IMR-90 (cell line): ENCODE data around the gene OR5F1. TPM values are rescaled to one million over a fixed set of nuclear protein-coding genes. Genes with fewer than 3 reads are reported as not detected.

Experiments used
- ATAC-seq: fragments of 200-7000 bp; cut with Tn5 transposase; 2 replicates; pipeline ENCODE4 v1.9.1; 2020; ENCODE audit warnings: low read depth, mild to moderate bottlenecking, moderate library complexity
- BruUV-seq: library from RNA; stranded (reverse); fragments of 400-500 nt; replicated peaks from 2 replicates; lab custom pipeline; 2021; lab: Mats Ljungman, UMichigan
- CTCF ChIA-PET: fragments of 300-600 bp; formaldehyde crosslinking; extraction: SDS; loops from one replicate; lab custom pipeline; 2021; ENCODE audit warnings: antibody characterized with exemption; lab: Yijun Ruan, JAX
- POLR2A ChIA-PET: fragments of 300-600 bp; sonication (Branson Sonifier 250); formaldehyde crosslinking; loops from one replicate; lab custom pipeline; 2022; ENCODE audit warnings: antibody characterized with exemption; ENCODE audit not compliant: unreplicated experiment; lab: Charles Lee
- DNase-seq: peaks from one replicate; pipeline ENCODE4 v3.0.0; 2013
- H2AFZ ChIP-seq: replicated peaks from 2 replicates; pipeline ENCODE3; 2013; ENCODE audit warnings: low read length, mild to moderate bottlenecking; ENCODE audit not compliant: poor library complexity
- H2AK5ac ChIP-seq: 2 replicates; pipeline ENCODE4 v1.6.1; 2013; ENCODE audit warnings: low read depth, low read length, inconsistent platforms
- H2AK9ac ChIP-seq: replicated peaks from 2 replicates; pipeline ENCODE3; 2013; ENCODE audit warnings: mild to moderate bottlenecking, low read depth, low read length, moderate library complexity; ENCODE audit not compliant: poor library complexity
- H2BK120ac ChIP-seq: 2 replicates; pipeline ENCODE4 v1.6.1; 2013; ENCODE audit warnings: low read depth, low read length, inconsistent platforms
- H2BK15ac ChIP-seq: 3 replicates; pipeline ENCODE4 v1.6.1; 2013; ENCODE audit warnings: low read depth, low read length, inconsistent platforms
- H2BK20ac ChIP-seq: 2 replicates; pipeline ENCODE4 v1.6.1; 2013; ENCODE audit warnings: low read depth, mild to moderate bottlenecking, inconsistent platforms, low read length, moderate library complexity
- H2BK5ac ChIP-seq: 2 replicates; pipeline ENCODE4 v1.6.1; 2013; ENCODE audit warnings: mild to moderate bottlenecking, low read depth, low read length, inconsistent platforms; ENCODE audit not compliant: poor library complexity, severe bottlenecking
- H3K14ac ChIP-seq: replicated peaks from 2 replicates; pipeline ENCODE4 v1.6.1; 2013; ENCODE audit warnings: low read depth, low read length, inconsistent platforms
- H3K18ac ChIP-seq: 2 replicates; pipeline ENCODE4 v1.6.1; 2013; ENCODE audit warnings: low read depth, low read length, control low read depth
- H3K23ac ChIP-seq: 2 replicates; pipeline ENCODE4 v1.6.1; 2013; ENCODE audit warnings: low read depth, low read length, inconsistent platforms
- H3K27ac ChIP-seq: 2 replicates; pipeline ENCODE4 v1.5.1; 2013; ENCODE audit warnings: mild to moderate bottlenecking, control low read depth, low read length; ENCODE audit not compliant: insufficient read depth
- H3K27me3 ChIP-seq: 2 replicates; pipeline ENCODE4 v1.6.1; 2013; ENCODE audit warnings: low read length; ENCODE audit not compliant: control insufficient read depth, insufficient read depth
- H3K36me3 ChIP-seq: 2 replicates; pipeline ENCODE4 v1.6.1; 2013; ENCODE audit warnings: low read length, mixed read lengths; ENCODE audit not compliant: control insufficient read depth, insufficient read depth
- H3K4ac ChIP-seq: 2 replicates; pipeline ENCODE4 v1.6.1; 2013; ENCODE audit warnings: low read depth, low read length, inconsistent platforms
- H3K4me1 ChIP-seq: 2 replicates; pipeline ENCODE4 v1.6.1; 2013; ENCODE audit warnings: low read length, mixed read lengths; ENCODE audit not compliant: control insufficient read depth, insufficient read depth
- H3K4me2 ChIP-seq: 2 replicates; pipeline ENCODE4 v1.6.1; 2013; ENCODE audit warnings: low read depth, mild to moderate bottlenecking, control low read depth, low read length, moderate library complexity
- H3K4me3 ChIP-seq: 2 replicates; pipeline ENCODE4 v1.5.1; 2013; ENCODE audit warnings: low read depth, mild to moderate bottlenecking, control low read depth, low read length, moderate library complexity; ENCODE audit not compliant: insufficient read depth
- H3K56ac ChIP-seq: 2 replicates; pipeline ENCODE4 v1.6.1; 2013; ENCODE audit warnings: low read length, inconsistent platforms; ENCODE audit not compliant: insufficient read depth; ENCODE audit errors: extremely low read depth
- H3K79me1 ChIP-seq, 2 experiments: 2 replicates each; pipeline ENCODE4 v1.6.1; 2013; ENCODE audit warnings: low read length in 2 of 2, inconsistent platforms in 1 of 2, low read depth in 1 of 2
- H3K9ac ChIP-seq: 2 replicates; pipeline ENCODE4 v1.6.1; 2013; ENCODE audit warnings: low read depth, low read length, control low read depth
- H3K9me1 ChIP-seq: 2 replicates; pipeline ENCODE4 v1.6.1; 2013; ENCODE audit warnings: low read length, inconsistent platforms; ENCODE audit not compliant: insufficient read depth
- H3K9me3 ChIP-seq: 2 replicates; pipeline ENCODE4 v1.6.1; 2013; ENCODE audit warnings: low read length; ENCODE audit not compliant: control insufficient read depth, insufficient read depth
- H4K20me1 ChIP-seq: 2 replicates; pipeline ENCODE4 v1.6.1; 2013; ENCODE audit warnings: low read length, inconsistent platforms; ENCODE audit not compliant: insufficient read depth
- H4K5ac ChIP-seq: 2 replicates; pipeline ENCODE4 v1.6.1; 2013; ENCODE audit warnings: mild to moderate bottlenecking, low read depth, low read length, control low read depth
- H4K8ac ChIP-seq, 2 experiments: 2 replicates each; pipeline ENCODE4 v1.6.1; 2013; ENCODE audit warnings: low read depth in 2 of 2, low read length in 2 of 2, control low read depth in 1 of 2, inconsistent platforms in 1 of 2
- H4K91ac ChIP-seq: 2 replicates; pipeline ENCODE4 v1.6.1; 2013; ENCODE audit warnings: low read depth, low read length, inconsistent platforms; ENCODE audit not compliant: insufficient read depth
- BHLHE40 ChIP-seq: fragments of 150-350 bp; IDR thresholded peaks from 2 replicates; pipeline ENCODE4 v1.6.1; 2016; ENCODE audit warnings: mild to moderate bottlenecking, low read depth, low read length
- CHD1 ChIP-seq: IDR thresholded peaks from 2 replicates; pipeline ENCODE4 v1.6.1; 2012; ENCODE audit warnings: low read depth, low read length, improper control_type of control experiment
- MAFK ChIP-seq: IDR thresholded peaks from 2 replicates; pipeline ENCODE4 v1.6.1; 2012; ENCODE audit warnings: low read depth, low read length, improper control_type of control experiment
- NFE2L2 ChIP-seq: fragments of 150-350 bp; IDR thresholded peaks from 2 replicates; pipeline ENCODE4 v1.6.1; 2016; ENCODE audit warnings: low read depth, mild to moderate bottlenecking, low read length
- POLR2A ChIP-seq: IDR thresholded peaks from 2 replicates; pipeline ENCODE4 v1.6.1; 2012; ENCODE audit warnings: mild to moderate bottlenecking, low read depth, low read length
- RAD21 ChIP-seq: IDR thresholded peaks from 2 replicates; pipeline ENCODE4 v1.6.1; 2012; ENCODE audit warnings: low read length, improper control_type of control experiment
- RCOR1 ChIP-seq: IDR thresholded peaks from 2 replicates; pipeline ENCODE4 v1.6.1; 2012; ENCODE audit warnings: mild to moderate bottlenecking, low read length, improper control_type of control experiment; ENCODE audit not compliant: insufficient replicate concordance
- RFX5 ChIP-seq: IDR thresholded peaks from 2 replicates; pipeline ENCODE4 v1.8.0; 2012; ENCODE audit warnings: low read depth, mild to moderate bottlenecking, low read length, moderate library complexity
- SMC3 ChIP-seq: fragments of 150-350 bp; IDR thresholded peaks from 2 replicates; pipeline ENCODE4 v1.6.1; 2016; ENCODE audit warnings: low read depth, mild to moderate bottlenecking, antibody characterized with exemption, low read length, moderate library complexity
- WGBS, 2 experiments: methylation state at CpG; one replicate each; pipeline versions ENCODE4 v1.1.5 to v1.1.7; 2013; ENCODE audit warnings: missing lambda C conversion rate in 2 of 2; ENCODE audit not compliant: insufficient read length in 1 of 2; ENCODE audit errors: extremely low coverage in 2 of 2; 5-methylcytosine and 5-hydroxymethylcytosine counted together
- dilution Hi-C: fragments of 300-500 bp; cut with HindIII; formaldehyde crosslinking; loops from one replicate; pipeline ENCODE4 v1.14.3; 2018; ENCODE audit warnings: low sequenced_read_pairs; ENCODE audit not compliant: unreplicated experiment
- in situ Hi-C: fragments of 300-500 bp; cut with MboI; formaldehyde crosslinking; loops from 3 replicates; pipeline ENCODE4 v1.14.3; 2019; ENCODE audit warnings: low sequenced_read_pairs, inconsistent platforms, mixed read lengths
- intact Hi-C: fragments of 100-400 bp; cut with micrococcal nuclease; formaldehyde crosslinking; loops from 2 replicates; pipeline ENCODE4 v1.10.0; 2022
- polyA plus RNA-seq, 3 experiments: library from polyadenylated mRNA; depleted of rRNA; stranded (reverse); fragments of >200 nt; gene quantifications; 2 replicates each; pipeline ENCODE4 v1.2.3, GENCODE V29; 2012; ENCODE audit warnings: low replicate concordance in 1 of 3
- total RNA-seq: library from RNA; depleted of rRNA; stranded (reverse); fragments of >200 nt; gene quantifications from 2 replicates; pipeline ENCODE4 v1.2.3, GENCODE V29; 2012
- TF ChIP-seq, protein P1 (sequence below): conservative IDR thresholded peaks from 2 replicates; pipeline ENCODE4 v1.5.1; 2012; ENCODE audit warnings: mild to moderate bottlenecking, low read depth, low read length, improper control_type of control experiment
- TF ChIP-seq, protein P2 (sequence below): fragments of 150-350 bp; IDR thresholded peaks from 2 replicates; pipeline ENCODE4 v1.6.1; 2016; ENCODE audit warnings: low read depth, mild to moderate bottlenecking, low read length, moderate library complexity, borderline replicate concordance

OR5F1 gene
- total and polyA plus RNA-seq, 2 of the 4 experiments (the other 2 are of a cell fraction): not detected

DNA sequence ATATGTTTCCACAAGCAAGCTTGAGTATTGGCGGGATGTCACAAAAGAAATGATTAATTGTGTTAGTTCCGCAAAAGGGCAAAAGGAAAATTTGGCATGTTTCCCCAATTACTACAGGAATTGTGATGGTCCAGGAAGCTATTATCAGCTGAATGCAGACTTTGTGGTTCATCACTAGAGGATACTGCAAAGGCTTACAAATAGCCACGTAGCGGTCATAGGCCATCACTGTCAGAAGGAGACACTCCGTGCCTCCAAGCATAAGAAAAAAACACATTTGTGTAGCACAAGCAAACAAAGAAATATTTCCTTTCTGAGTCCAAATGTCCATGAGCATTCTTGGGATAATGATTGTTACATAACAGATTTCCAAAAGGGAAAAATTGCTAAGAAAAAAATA is 26.5 kb downstream of the OR5F1 start:
- no peak overlapping the region for H3K9ac ChIP-seq
- no peaks in the 10 kb centered on the region for H4K20me1 ChIP-seq
- H2BK5ac ChIP-seq: no peak overlapping the region
- no peak overlapping the region for H2AK9ac ChIP-seq
- no peaks in the 10 kb centered on the region for H3K4me1 ChIP-seq
- no CpG with 5 or more reads among the region's 5 CpGs for WGBS, 2 experiments
- no peak overlapping the region for H2AK5ac ChIP-seq
- H4K91ac ChIP-seq: no peak overlapping the region
- H3K4ac ChIP-seq: no peak overlapping the region
- no peak for DNase-seq
- no peaks in the 10 kb centered on the region for H3K79me1 ChIP-seq
- CTCF ChIA-PET: no interaction called here
- ATAC-seq: no peak
- POLR2A ChIA-PET: no interaction called here
- H3K27ac ChIP-seq: no peak overlapping the region
- H3K56ac ChIP-seq: no peak overlapping the region
- no peaks in the 10 kb centered on the region for H3K9me1 ChIP-seq
- H2AFZ ChIP-seq: no peak overlapping the region
- dilution Hi-C loops: no loop called here
- H2BK120ac ChIP-seq: no peak overlapping the region
- no peak overlapping the region for H2BK20ac ChIP-seq
- no peak overlapping the region for H4K8ac ChIP-seq
- BruUV-seq: no TSS peak
- H3K36me3 ChIP-seq: no peaks in the 10 kb centered on the region
- H3K9me3 ChIP-seq: peaks cover 5% of the 10 kb centered on the region; the same call in 1 of the 2 replicates
- TF ChIP-seq, protein P1, sequence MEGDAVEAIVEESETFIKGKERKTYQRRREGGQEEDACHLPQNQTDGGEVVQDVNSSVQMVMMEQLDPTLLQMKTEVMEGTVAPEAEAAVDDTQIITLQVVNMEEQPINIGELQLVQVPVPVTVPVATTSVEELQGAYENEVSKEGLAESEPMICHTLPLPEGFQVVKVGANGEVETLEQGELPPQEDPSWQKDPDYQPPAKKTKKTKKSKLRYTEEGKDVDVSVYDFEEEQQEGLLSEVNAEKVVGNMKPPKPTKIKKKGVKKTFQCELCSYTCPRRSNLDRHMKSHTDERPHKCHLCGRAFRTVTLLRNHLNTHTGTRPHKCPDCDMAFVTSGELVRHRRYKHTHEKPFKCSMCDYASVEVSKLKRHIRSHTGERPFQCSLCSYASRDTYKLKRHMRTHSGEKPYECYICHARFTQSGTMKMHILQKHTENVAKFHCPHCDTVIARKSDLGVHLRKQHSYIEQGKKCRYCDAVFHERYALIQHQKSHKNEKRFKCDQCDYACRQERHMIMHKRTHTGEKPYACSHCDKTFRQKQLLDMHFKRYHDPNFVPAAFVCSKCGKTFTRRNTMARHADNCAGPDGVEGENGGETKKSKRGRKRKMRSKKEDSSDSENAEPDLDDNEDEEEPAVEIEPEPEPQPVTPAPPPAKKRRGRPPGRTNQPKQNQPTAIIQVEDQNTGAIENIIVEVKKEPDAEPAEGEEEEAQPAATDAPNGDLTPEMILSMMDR: no peak
- TF ChIP-seq NFE2L2: no peak
- no peak for TF ChIP-seq RCOR1
- no peak for TF ChIP-seq CHD1
- no peak for TF ChIP-seq SMC3
- TF ChIP-seq, protein P2, sequence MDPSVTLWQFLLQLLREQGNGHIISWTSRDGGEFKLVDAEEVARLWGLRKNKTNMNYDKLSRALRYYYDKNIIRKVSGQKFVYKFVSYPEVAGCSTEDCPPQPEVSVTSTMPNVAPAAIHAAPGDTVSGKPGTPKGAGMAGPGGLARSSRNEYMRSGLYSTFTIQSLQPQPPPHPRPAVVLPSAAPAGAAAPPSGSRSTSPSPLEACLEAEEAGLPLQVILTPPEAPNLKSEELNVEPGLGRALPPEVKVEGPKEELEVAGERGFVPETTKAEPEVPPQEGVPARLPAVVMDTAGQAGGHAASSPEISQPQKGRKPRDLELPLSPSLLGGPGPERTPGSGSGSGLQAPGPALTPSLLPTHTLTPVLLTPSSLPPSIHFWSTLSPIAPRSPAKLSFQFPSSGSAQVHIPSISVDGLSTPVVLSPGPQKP: no peak
- TF ChIP-seq MAFK: no peak
- no peak for TF ChIP-seq RFX5
- TF ChIP-seq BHLHE40: no peak
- TF ChIP-seq POLR2A: no peak
- no peak for TF ChIP-seq RAD21
- no peak overlapping the region for H3K4me3 ChIP-seq
- H3K23ac ChIP-seq: no peak overlapping the region
- no peak overlapping the region for H2BK15ac ChIP-seq
- no peak overlapping the region for H3K4me2 ChIP-seq
- no peaks in the 10 kb centered on the region for H3K27me3 ChIP-seq
- no peak overlapping the region for H3K14ac ChIP-seq
- intact Hi-C loops: no loop called here
- H4K5ac ChIP-seq: no peak overlapping the region
- no peak overlapping the region for H3K18ac ChIP-seq
- in situ Hi-C loops: no loop called here
